Left lung (tissue), 14 donors: ENCODE results near the gene ZNF22. TPM values are rescaled to one million over a fixed set of nuclear protein-coding genes. Genes with fewer than 3 reads are reported as not detected.
A peak's percentile ranks its signal among the peaks of the same experiment; 100 is the strongest.

ENCODE experiments used
- ATAC-seq: fragments of 200-7000 bp; cut with Tn5 transposase; one replicate; pipeline ENCODE4 v1.9.1; 2020; ENCODE audit warnings: moderate library complexity
- DNase-seq, 4 donors: peaks; one replicate each; pipeline ENCODE4 v3.0.0-alpha.2; 2013 to 2020
- H3K27ac ChIP-seq, 2 donors: fragments of 200-600 bp; sonication (generic) in 1 of 2; one replicate each; pipeline versions ENCODE4 v1.5.0 to v1.8.0; 2020 to 2021
- H3K27me3 ChIP-seq, 2 donors: fragments of 200-600 bp; sonication (generic) in 1 of 2; one replicate each; pipeline versions ENCODE4 v1.5.0 to v1.8.0; 2020 to 2021
- H3K36me3 ChIP-seq, 2 donors: fragments of 200-600 bp; sonication (generic) in 1 of 2; one replicate each; pipeline versions ENCODE4 v1.5.0 to v1.8.0; 2020 to 2021
- H3K4me1 ChIP-seq, 2 donors: fragments of 200-600 bp; one replicate each; pipeline ENCODE4 v1.8.0; 2021
- H3K4me3 ChIP-seq, 2 donors: fragments of 200-600 bp; sonication (generic) in 1 of 2; one replicate each; pipeline versions ENCODE4 v1.5.0 to v1.8.0; 2020 to 2021; ENCODE audit warnings: mild to moderate bottlenecking in 1 of 2
- H3K9me3 ChIP-seq, 2 donors: fragments of 200-600 bp; sonication (generic) in 1 of 2; one replicate each; pipeline versions ENCODE4 v1.5.0 to v1.8.0; 2020 to 2021
- CTCF ChIP-seq, 2 donors: fragments of 200-600 bp; sonication (generic) in 1 of 2; IDR thresholded peaks; one replicate each; pipeline versions ENCODE4 v1.5.0 to v1.8.0; 2021; ENCODE audit warnings: antibody characterized with exemption in 2 of 2
- intact Hi-C, 2 donors: fragments of 100-400 bp; cut with DNase I; formaldehyde crosslinking; loops; one replicate each; pipeline versions ENCODE4 v1.11.2 to v1.14.2; 2022
- long read RNA-seq, 12 donors: library from polyadenylated mRNA in 2 of 12; unstranded in 2 of 12; transcript quantifications; one replicate each; pipeline ENCODE4 v2.0.0 and lab custom pipeline, GENCODE V29; 2019 to 2026
- polyA plus RNA-seq, 6 donors: library from polyadenylated mRNA; unstranded; fragments of 120-200 nt; gene quantifications; one replicate each; pipeline ENCODE4 v1.2.1, GENCODE V29; 2013; ENCODE audit not compliant: insufficient read length in 6 of 6
- total RNA-seq, 2 donors: library from RNA; stranded (reverse); fragmentation: NEBNext Ultra II Directional; extraction: Animal tissue kit (Norgen Biotek cat#: 25700); gene quantifications; one replicate each; pipeline ENCODE4 v1.2.1, GENCODE V29; 2021
- donor health status: DM: no; HTN: yes; CAD: no.
- donor health status: DM: no; HTN: no; CAD: no.

ZNF22 gene
- total RNA-seq (10 to 100 TPM; 19.3 to 24.0 TPM), polyA plus RNA-seq (10 to 100 TPM; 72.6 to 80.0 (median 76.9) TPM)
- long read RNA-seq, donor 1, transcript ZNF22-201 (2 exons, 2,551 nt): major isoform, 65 of 65 reads
- long read RNA-seq, donor 1, partial matches to known transcripts: 0 of 65 reads
- long read RNA-seq, donor 1, other reads (novel, unspliced or antisense): 0 of 65 reads
- long read RNA-seq, donor 2, transcript ZNF22-201 (2 exons, 2,551 nt): major isoform, 60 of 60 reads
- long read RNA-seq, donor 2, partial matches to known transcripts: 0 of 60 reads
- long read RNA-seq, donor 2, other reads (novel, unspliced or antisense): 0 of 60 reads
- long read RNA-seq, donor 3, transcript ZNF22-201 (2 exons, 2,551 nt): major isoform, 49 of 75 reads
- long read RNA-seq, donor 3, partial matches to known transcripts: 26 of 75 reads
- long read RNA-seq, donor 3, other reads (novel, unspliced or antisense): 0 of 75 reads
- long read RNA-seq, donor 4, transcript ZNF22-201 (2 exons, 2,551 nt): major isoform, 21 of 23 reads
- long read RNA-seq, donor 4, partial matches to known transcripts: 1 of 23 reads
- long read RNA-seq, donor 4, other reads (novel, unspliced or antisense): 1 of 23 reads
- long read RNA-seq, donor 5, transcript ZNF22-201 (2 exons, 2,551 nt): major isoform, 46 of 68 reads
- long read RNA-seq, donor 5, partial matches to known transcripts: 22 of 68 reads
- long read RNA-seq, donor 5, other reads (novel, unspliced or antisense): 0 of 68 reads
- long read RNA-seq, donor 6, transcript ZNF22-201 (2 exons, 2,551 nt): major isoform, 56 of 114 reads
- long read RNA-seq, donor 6, partial matches to known transcripts: 58 of 114 reads
- long read RNA-seq, donor 6, other reads (novel, unspliced or antisense): 0 of 114 reads
- long read RNA-seq, donor 7, transcript ZNF22-201 (2 exons, 2,551 nt): major isoform, 26 of 33 reads
- long read RNA-seq, donor 7, partial matches to known transcripts: 7 of 33 reads
- long read RNA-seq, donor 7, other reads (novel, unspliced or antisense): 0 of 33 reads
- long read RNA-seq, donor 8, transcript ZNF22-201 (2 exons, 2,551 nt): major isoform, 39 of 39 reads
- long read RNA-seq, donor 8, partial matches to known transcripts: 0 of 39 reads
- long read RNA-seq, donor 8, other reads (novel, unspliced or antisense): 0 of 39 reads
- long read RNA-seq, donor 9: 0 reads
- long read RNA-seq, donor 10, transcript ZNF22-201 (2 exons, 2,551 nt): major isoform, 41 of 42 reads
- long read RNA-seq, donor 10, partial matches to known transcripts: 0 of 42 reads
- long read RNA-seq, donor 10, other reads (novel, unspliced or antisense): 1 of 42 reads
- long read RNA-seq, donor 11, transcript ZNF22-201 (2 exons, 2,551 nt): major isoform, 38 of 87 reads
- long read RNA-seq, donor 11, partial matches to known transcripts: 49 of 87 reads
- long read RNA-seq, donor 11, other reads (novel, unspliced or antisense): 0 of 87 reads
- long read RNA-seq, donor 12, transcript ZNF22-201 (2 exons, 2,551 nt): major isoform, 32 of 72 reads
- long read RNA-seq, donor 12, partial matches to known transcripts: 40 of 72 reads
- long read RNA-seq, donor 12, other reads (novel, unspliced or antisense): 0 of 72 reads

- H3K9me3 ChIP-seq: no peaks in the 10 kb centered on the region
- H3K4me1 ChIP-seq: peaks cover 13 to 56% of the 10 kb centered on the region in 2 donors
- intact Hi-C loops: no loop called here
- DNase-seq (peak; percentile 75 to 94 (median 84)), ATAC-seq (peak; percentile 87)
- H3K36me3 ChIP-seq: peaks cover 0 to 13% of the 10 kb centered on the region in 2 donors
- peak within 1 kb of the TSS; percentile 60 for H3K4me3 ChIP-seq
- TF ChIP-seq CTCF (IDR thresholded peaks at IDR 0.05): no peak
- H3K27me3 ChIP-seq: no peaks in the 10 kb centered on the region
- H3K27ac ChIP-seq: peak within 1 kb of the TSS; percentile 94 to 98
Observed at GRCh38 chr10:45000752-45001380, at the start of gene ZNF22. Gene ZNF22, plus strand, starts transcription at chr10:45000923. Its CDS starts 2,446 bp downstream, at chr10:45003369.

GRCh38 chr10:44951576-44952226 is 49.0 kb upstream of the ZNF22 start:
- TF ChIP-seq CTCF (IDR thresholded peaks at IDR 0.05): no peak
- intact Hi-C loops: no loop called here
- no peak for ATAC-seq
- H3K27me3 ChIP-seq: no peaks in the 10 kb centered on the region
- no peak overlapping the region for H3K27ac ChIP-seq
- no peaks in the 10 kb centered on the region for H3K9me3 ChIP-seq
- no peak overlapping the region for H3K4me3 ChIP-seq
- peaks cover 0 to 40% of the 10 kb centered on the region in 2 donors for H3K4me1 ChIP-seq
- H3K36me3 ChIP-seq: peaks cover 0 to 7% of the 10 kb centered on the region in 2 donors
- no peak for DNase-seq

- no peak for ATAC-seq
- Histone ChIP-seq H3K4me3 (no peak overlapping the region), H3K27ac (no peak overlapping the region), H3K4me1 (peaks cover 0 to 34% of the 10 kb centered on the region in 2 donors), H3K27me3 (no peaks in the 10 kb centered on the region), H3K9me3 (no peaks in the 10 kb centered on the region), H3K36me3 (peaks cover 0 to 7% of the 10 kb centered on the region in 2 donors)
- intact Hi-C loops: no loop called here
- no peak for DNase-seq
- no peak for TF ChIP-seq CTCF (IDR thresholded peaks at IDR 0.05)
Observed at GRCh38 chr10:44952779-44953231, 47.9 kb upstream of the ZNF22 start.

GRCh38 chr10:44954042-44954441 is 46.7 kb upstream of the ZNF22 start:
- Histone ChIP-seq H3K4me1 (peaks cover 0 to 33% of the 10 kb centered on the region in 2 donors), H3K27ac (no peak overlapping the region), H3K9me3 (no peaks in the 10 kb centered on the region), H3K4me3 (no peak overlapping the region), H3K36me3 (peaks cover 0 to 7% of the 10 kb centered on the region in 2 donors), H3K27me3 (no peaks in the 10 kb centered on the region)
- no peak for TF ChIP-seq CTCF (IDR thresholded peaks at IDR 0.05)
- ATAC-seq (no peak), DNase-seq (no peak)
- intact Hi-C loops: no loop called here
